ENCODE measurements around the gene TECPR2.

Gene TECPR2

DNA sequence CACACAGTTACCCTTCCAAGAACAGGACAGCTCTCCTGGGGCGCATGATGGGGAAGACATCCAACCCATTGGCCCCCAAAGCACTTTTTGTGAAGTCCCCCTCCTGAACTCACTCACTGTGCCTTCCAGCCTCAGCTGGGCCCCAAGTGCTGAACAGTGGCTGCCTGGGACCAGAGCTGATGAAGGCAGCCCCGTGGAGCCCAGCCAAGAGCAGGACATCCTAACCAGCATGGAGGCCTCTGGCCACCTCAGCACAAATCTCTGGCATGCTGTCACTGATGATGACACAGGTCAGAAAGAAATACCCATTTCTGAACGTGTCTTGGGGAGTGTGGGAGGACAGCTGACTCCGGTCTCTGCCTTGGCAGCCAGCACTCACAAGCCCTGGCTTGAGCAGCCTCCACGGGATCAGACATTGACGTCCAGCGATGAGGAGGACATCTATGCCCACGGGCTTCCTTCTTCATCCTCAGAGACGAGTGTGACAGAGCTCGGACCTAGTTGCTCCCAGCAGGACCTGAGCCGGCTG, 72.0 kb downstream of the TECPR2 start:
- DNase-seq, result no peak

DNA sequence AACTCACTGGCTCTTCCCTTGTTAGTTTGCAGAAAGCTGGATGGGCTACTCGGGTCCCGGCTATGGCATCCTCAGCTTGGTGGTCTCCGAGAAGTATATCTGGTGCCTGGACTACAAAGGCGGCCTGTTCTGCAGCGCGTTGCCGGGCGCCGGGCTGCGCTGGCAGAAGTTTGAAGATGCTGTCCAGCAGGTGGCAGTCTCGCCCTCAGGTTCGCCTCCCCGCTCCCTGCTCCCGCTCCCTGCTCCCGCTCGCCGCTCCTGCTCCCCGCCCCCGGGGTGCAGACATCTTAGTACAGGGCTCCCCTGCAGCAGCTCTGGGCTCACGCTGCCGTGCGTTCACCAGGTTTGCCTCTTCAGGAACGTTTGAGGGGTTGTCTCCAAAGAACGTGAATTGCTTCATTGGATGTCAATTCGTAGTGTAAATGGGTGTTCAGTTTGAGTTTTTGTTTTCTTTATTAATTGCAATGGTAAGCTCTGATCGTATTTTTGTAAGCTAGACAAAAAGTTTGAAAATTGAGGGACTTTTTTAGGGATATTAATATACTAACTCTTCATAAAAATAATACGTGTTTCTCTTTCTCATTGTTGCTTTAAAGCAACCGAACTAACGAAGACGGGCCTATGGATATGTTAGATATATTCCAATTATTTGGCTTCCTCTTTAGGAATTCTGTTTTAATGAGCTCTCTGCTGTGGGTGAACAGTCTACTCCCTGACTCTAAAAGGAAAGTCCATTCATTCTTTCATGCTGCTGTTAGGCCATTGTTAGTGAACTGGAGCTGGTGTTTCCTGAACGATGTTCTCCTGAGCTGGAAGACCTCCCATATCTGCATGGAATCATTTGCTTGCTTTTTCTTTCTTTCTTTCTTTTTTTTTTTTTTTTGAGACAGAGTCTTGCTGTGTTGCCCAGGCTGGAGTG, 75.5 kb downstream of the TECPR2 start:
- peak; percentile 61 for DNase-seq

DNA sequence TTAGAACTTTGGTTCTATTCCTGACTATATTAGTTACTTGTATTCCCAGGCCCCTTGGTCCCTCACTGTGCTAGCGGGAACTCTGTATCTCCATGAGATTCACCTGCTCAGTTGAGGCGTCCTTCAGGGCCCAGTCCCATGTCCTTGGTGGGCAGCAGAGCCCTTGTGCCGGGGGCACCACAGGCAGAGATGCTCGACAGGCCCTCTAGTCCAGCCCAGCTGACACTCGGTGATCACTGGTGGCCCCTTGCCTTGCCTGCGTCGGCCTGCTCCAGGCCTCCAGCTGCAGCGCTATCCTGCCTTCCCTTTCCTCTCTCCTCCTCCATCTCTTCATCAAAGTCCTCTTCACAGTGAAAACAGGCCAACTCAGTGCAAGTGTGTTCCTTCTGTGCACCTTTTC, 76.8 kb downstream of the TECPR2 start:
- no peak for DNase-seq

- no peak for DNase-seq
Measured at GRCh38 chr14:102440392-102440791, 77.7 kb downstream of the TECPR2 start.

DNA sequence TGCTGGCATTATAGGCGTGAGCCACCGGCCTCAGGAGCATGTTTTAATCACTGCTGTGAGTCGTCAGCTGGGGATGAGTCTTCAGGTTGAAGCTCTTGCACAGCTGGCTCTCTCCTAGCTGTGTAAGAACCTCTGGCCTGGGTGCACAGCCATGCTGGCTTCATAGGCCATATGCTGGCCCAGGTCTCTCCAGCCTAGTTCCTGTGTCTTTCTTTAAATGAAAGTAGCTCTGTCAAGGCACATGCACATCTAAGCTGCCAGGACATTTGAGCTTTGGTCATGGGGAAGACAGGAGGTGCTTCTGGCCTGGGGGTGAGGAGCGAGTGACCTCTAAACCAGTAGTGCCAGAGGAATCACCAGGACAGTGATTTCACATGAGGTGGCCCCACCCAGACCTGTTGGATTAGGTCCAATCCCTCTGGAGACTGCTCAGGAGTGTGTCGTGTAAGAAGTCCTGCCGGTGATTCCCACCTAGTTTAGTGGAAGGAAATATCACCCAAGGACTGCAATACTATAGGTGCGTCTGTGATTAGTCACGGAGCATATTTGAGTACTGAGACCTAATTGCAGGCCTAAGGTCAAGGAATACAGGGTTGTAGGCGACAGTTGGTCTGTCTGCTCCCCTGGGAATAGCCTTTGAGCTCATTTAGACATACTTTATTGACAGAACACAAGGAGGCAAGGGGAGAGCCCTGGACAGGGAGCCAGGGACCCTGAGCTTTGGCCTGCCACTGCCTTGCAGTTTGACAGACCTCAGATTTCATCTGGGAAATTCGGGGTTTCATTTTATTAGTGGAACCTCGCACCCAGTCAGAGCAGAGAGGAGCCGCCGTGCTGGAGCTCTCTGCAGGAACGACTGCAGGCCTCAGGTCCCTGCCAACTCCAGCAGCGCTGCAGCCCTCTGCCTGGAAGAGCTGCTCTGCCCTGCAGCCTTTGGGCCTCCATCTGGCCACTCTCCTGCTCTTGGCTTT, 79.8 kb downstream of the TECPR2 start:
- DNase-seq, result no peak

GRCh38 chr14:102445066-102445465, 82.3 kb downstream of the TECPR2 start:
- DNase-seq, result no peak

DNA sequence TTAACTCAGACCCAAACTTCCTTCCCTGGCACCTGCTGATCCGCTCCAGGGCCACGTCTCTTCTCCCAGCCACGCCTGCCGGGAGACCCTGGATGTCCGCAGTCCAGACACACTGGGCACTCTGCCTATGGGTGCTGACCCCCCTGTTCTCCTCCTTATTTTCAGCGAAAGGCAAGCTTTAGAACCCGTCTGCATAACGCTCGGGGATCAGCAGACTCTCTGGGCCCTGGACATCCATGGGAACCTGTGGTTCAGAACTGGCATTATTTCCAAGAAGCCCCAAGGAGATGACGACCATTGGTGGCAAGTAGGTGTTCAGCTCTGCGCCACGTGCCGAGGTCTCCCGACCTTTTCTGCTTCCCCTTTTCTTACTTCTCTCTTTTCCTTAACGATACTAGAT, 82.9 kb downstream of the TECPR2 start:
- DNase-seq, result no peak

DNA sequence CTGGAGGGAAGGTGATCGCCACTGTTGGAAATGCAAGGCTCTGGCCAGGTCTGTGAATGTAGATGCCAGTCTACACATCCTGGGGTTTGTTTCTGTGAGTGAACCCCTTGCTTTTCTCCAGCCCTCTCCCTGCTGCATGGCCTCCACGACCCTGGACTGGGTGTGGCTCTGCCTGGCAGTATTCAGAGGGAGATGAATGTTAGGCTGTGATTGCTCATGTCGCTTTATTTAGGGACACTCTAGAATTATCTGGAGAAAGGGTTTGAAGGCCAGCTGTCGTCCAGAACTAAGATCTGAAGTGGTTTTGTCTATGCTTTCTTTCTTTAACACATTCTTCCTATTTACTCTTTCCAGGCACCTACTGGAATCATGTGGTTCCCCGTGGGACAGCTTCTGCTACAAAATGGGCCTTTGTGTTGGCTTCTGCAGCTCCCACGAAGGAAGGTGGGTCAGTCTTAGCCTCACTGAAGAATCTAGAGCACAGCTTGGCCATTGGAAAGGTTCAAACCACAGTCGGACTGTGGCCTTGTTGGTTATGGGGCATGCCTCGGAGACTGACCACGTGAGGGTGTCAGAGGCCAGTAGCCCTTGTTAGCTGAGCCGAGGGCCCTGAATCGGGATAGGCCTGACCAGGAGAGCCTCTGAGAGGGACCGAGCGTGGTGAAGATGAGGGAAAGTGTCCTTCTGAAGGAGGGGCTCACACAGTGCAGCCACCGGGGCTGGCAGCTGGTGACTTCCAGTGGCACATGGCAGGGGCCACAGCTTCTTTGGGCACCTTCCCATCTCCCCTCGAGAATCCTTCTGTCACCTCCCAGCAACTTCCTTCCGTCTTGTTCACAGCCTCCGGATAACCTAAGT, 87.7 kb downstream of the TECPR2 start:
- no peak for DNase-seq

- no peak for DNase-seq
Measured at GRCh38 chr14:102451064-102451352, 88.3 kb downstream of the TECPR2 start.

- no peak for DNase-seq
Measured at GRCh38 chr14:102452302-102452701, 89.6 kb downstream of the TECPR2 start.

DNA sequence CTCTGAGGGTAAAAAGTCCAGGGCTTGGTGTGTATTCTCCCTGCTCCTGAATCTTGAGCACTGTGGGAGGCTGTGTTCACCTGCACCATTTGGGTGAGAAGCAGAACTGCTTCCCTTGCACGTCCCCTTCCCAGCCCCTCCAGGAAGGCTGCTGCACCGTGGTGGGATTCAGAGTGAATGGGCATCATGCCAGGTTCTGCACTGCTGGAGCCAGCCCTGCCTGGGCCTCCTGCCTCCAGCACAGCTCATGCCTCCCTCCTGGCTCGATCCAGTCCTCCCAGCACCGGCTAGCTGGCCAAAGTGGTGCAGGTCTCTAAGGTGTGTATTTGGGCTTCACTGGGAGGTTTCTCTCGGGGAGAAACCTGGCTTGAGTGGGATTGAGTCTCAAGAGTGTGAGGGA, 92.0 kb downstream of the TECPR2 start:
- DNase-seq, result no peak

GRCh38 chr14:102457509-102457908, 94.8 kb downstream of the TECPR2 start:
- no peak for DNase-seq

DNA sequence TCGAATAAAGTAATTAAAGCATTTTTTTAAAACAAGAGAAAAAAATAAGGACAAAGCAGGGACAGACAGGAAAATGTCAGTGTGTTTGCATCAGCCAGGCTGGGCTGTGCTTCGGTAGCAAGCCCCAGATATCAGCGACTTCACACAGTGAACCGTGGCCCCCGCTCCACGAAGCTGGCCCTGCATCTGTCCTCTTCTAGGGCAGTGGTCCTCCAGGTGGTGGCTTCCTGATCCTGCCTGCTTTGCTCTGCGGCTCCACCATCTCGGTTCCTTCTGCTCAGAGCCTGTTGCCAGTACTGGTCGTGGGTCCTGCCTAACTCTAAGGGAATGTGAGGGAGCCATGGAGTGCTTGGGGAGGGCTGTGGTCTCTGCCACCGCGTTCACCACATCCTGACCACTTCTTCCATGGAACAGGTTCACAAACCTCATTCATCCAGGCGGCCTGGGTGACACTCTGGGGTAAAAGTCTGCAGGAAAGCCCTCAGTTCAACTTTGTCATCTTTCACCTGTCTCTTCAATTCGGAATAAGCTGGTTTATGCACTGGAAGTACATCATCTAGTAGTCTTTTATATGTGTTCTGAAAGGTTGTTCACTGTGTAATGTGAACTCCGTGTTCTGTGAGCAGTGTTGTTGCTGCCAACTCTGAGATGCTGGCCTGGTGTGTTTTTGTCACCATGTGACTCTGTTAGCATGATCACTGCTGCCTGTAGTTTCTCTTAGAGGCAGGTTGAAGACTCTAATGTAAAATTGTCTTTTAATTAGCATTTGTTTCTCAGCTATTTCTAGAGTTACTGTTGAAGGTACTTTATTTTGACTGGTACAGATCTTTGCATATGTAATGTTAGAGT, 99.0 kb downstream of the TECPR2 start:
- DNase-seq, result no peak

DNA sequence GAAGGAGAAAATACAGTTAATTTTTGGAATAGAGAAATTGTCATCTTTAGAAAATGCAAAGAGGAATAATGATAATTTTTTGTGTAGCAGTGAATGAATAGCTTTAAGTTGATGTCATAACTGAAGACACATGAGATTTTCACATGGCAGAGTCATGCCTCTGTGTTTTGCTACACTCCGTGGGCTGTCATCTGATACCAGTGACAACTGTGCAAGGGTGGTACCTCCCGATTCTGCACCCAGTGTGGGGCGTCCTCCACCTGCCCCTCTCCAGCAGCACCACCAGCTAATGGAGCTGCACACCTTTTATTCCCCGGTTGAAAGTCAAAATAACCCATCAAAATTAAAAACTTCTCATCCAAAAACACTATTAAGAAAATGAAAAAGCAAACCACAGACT, 99.7 kb downstream of the TECPR2 start:
- no peak for DNase-seq

DNA sequence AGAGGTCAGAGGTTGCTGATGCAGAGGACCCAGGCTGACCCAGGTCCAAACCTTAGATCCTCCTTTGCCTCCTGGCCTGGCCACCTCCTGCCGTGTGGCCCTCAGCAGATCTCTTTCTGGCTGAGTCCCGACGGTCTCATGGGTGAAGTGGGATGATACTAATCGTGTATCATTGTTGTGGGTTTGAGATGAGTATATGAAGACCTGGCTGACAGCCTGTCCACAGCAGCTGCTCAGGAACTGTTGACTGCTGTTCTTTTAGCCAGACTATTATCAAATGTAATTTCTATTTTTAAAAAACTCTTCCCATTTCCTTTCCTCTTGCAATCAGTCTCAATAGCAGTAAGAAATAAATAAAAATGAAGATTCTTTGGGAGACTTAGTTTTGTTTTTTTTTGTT, 101.3 kb downstream of the TECPR2 start:
- DNase-seq, result no peak

- no peak for DNase-seq
Measured at GRCh38 chr14:102464846-102465341, 102.2 kb downstream of the TECPR2 start.

- DNase-seq, result no peak
Measured at GRCh38 chr14:102469261-102469660, 106.5 kb downstream of the TECPR2 start.

DNA sequence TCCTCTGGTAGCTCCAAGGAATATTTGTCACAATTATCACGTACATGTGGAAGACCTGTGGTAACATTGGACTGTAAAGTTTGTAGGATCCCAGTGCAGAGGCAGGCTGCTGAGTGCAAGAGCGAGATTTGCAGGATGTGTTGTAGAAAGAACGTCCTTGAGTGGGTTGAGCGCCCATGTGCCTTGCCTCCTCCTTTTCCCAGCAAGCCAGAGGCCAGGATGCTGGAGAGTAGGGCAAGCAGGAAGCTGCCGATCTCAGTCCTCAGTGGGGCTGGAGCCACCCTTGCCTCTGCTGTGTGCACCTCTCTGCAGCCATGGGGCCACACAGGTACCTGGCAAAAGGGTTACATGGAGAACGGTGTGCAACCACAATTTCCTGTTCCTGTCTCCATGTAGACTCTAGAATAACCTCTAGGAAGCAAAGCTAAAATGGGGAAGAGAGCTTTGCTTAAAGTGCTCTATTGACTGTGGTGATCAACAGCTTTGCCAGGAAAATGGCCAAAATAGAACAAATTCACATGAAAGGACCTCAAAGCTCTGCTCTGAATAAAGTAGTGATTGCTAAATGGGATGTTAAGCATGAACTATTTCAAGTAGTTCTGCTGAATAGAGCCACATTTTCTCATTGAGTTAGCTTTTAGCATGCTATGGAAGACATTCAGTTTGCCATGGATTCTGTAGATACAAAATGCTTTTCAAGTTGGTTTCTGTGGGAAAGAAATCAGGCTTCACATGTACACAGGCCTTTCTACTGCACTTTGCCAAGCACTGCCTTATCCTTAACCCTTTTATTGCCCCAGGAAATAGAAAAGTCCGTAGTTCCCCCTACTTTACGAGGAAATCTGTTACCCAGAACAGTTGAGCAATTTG, 109.4 kb downstream of the TECPR2 start:
- no peak for DNase-seq

- DNase-seq, result no peak
Measured at GRCh38 chr14:102472791-102473150, 110.0 kb downstream of the TECPR2 start.

DNA sequence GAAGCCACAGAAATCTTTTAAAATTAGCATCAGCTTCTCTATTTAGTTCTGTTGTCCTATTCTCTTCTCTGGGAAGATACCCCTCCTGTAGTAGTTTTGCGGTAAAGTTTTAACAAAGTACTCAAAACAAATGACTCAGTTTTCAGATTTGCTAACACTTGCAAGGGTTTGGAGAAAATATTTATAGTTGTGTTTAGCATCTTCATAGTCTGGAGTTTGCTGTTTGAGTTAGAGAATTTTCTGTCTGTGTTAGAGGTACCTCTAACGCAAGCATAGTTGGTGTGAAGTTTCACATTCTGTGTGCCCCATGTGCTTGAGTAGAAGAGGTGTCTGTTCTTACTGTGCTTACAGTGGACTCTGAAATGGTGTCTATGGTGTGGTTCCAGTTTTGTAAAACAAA, 110.8 kb downstream of the TECPR2 start:
- DNase-seq, result no peak

- DNase-seq, result no peak
Measured at GRCh38 chr14:102474934-102475333, 112.2 kb downstream of the TECPR2 start.
